H1 (cell line): Measurements from ENCODE around the gene RTF2.

ENCODE experiments used
- CTCF ChIP-seq, 3 experiments: IDR thresholded peaks; 1 replicate in 2 of 3; 2 replicates in 1 of 3; pipeline versions ENCODE4 v1.5.1 to v1.6.1; 2011; ENCODE audit warnings: low read length in 3 of 3, mild to moderate bottlenecking in 3 of 3, inconsistent platforms in 2 of 3, low read depth in 1 of 3, moderate library complexity in 1 of 3; ENCODE audit not compliant: insufficient read depth in 1 of 3; ENCODE audit errors: control extremely low read depth in 1 of 3
- POLR2A ChIP-seq, 2 experiments: IDR thresholded peaks; 1 replicate in 1 of 2; 2 replicates in 1 of 2; pipeline ENCODE4 v1.6.1; 2011; ENCODE audit warnings: low read depth in 2 of 2, low read length in 2 of 2, mild to moderate bottlenecking in 2 of 2; ENCODE audit errors: control extremely low read depth in 1 of 2
- SP1 ChIP-seq: IDR thresholded peaks from 2 replicates; pipeline ENCODE4 v1.6.1; 2011; ENCODE audit warnings: low read depth, low read length
- SP2 ChIP-seq: IDR thresholded peaks from 2 replicates; pipeline ENCODE4 v1.6.1; 2012; ENCODE audit warnings: mild to moderate bottlenecking, low read length, inconsistent platforms
- TAF1 ChIP-seq: IDR thresholded peaks from 2 replicates; pipeline ENCODE4 v1.6.1; 2011; ENCODE audit warnings: mild to moderate bottlenecking, low read depth, low read length
- TBP ChIP-seq: IDR thresholded peaks from 2 replicates; pipeline ENCODE4 v1.6.1; 2011; ENCODE audit warnings: low read depth, low read length, improper control_type of control experiment
- YY1 ChIP-seq: IDR thresholded peaks from 2 replicates; pipeline ENCODE4 v1.6.1; 2011; ENCODE audit warnings: low read depth, mild to moderate bottlenecking, low read length

GRCh38 chr20:56540415-56540814 lies 72.0 kb downstream of the RTF2 start:
- TF ChIP-seq TAF1 (no peak), CTCF (IDR thresholded peaks at IDR 0.05; ENCODE audit: control extremely low read depth in 1 of 3, insufficient read depth in 1 of 3, low read depth in 1 of 3, low read length in 3 of 3) (no peak), TBP (no peak), YY1 (no peak), SP2 (no peak), POLR2A (IDR thresholded peaks at IDR 0.05; ENCODE audit: control extremely low read depth in 1 of 2, low read depth in 2 of 2, low read length in 2 of 2) (no peak), SP1 (no peak)
